Vagina (tissue), 2 donors: ENCODE measurements around the gene ESPL1. TPM values are rescaled to one million over a fixed set of nuclear protein-coding genes. Genes with fewer than 3 reads are reported as not detected.

Experiments used
- DNase-seq, 2 donors: peaks; one replicate each; pipeline ENCODE4 v3.0.0-alpha.2; 2017; ENCODE audit errors: extremely low spot score in 2 of 2
- H3K27ac ChIP-seq: fragments of 200-600 bp; sonication (generic); one replicate; pipeline ENCODE4 v1.5.1; 2019
- H3K27me3 ChIP-seq: fragments of 200-600 bp; sonication (generic); one replicate; pipeline ENCODE4 v1.5.1; 2019
- H3K36me3 ChIP-seq, 2 donors: fragments of 200-600 bp; sonication (generic); one replicate each; pipeline ENCODE4 v1.5.1; 2017 to 2019
- H3K4me1 ChIP-seq: fragments of 200-600 bp; sonication (generic); one replicate; pipeline ENCODE4 v1.5.1; 2019
- H3K4me3 ChIP-seq, 2 donors: fragments of 200-600 bp; sonication (generic); 1 replicate in 1 of 2; 2 replicates in 1 of 2; pipeline ENCODE4 v1.5.1; 2016 to 2019
- H3K9me3 ChIP-seq: fragments of 200-600 bp; sonication (generic); one replicate; pipeline ENCODE4 v1.5.1; 2019
- POLR2A ChIP-seq, 2 donors: fragments of 450-650 bp; IDR thresholded peaks; one replicate each; pipeline ENCODE4 v1.6.1; 2017; ENCODE audit warnings: antibody characterized with exemption in 2 of 2, mild to moderate bottlenecking in 2 of 2, moderate library complexity in 2 of 2
- POLR2AphosphoS5 ChIP-seq, 2 donors: sonication (generic); formaldehyde crosslinking; IDR thresholded peaks; one replicate each; pipeline ENCODE4 v1.9.0; 2017; ENCODE audit warnings: antibody characterized with exemption in 2 of 2, mild to moderate bottlenecking in 2 of 2, low read depth in 1 of 2; ENCODE audit not compliant: insufficient read depth in 1 of 2
- intact Hi-C: fragments of 100-400 bp; cut with DNase I; formaldehyde crosslinking; loops from one replicate; pipeline ENCODE4 v1.15.1; 2023
- total RNA-seq: library from RNA; depleted of rRNA; stranded (reverse); fragments of >200 nt; gene quantifications from one replicate; pipeline ENCODE4 v1.2.3, GENCODE V29; 2016
- TF ChIP-seq, protein P1 (sequence below), 3 experiments: fragments of 450-650 bp in 2 of 3; fragments of 200-600 bp in 1 of 3; sonication (generic) in 1 of 3; IDR thresholded peaks; one replicate each; pipeline ENCODE4 v1.5.1; 2017 to 2019; ENCODE audit warnings: antibody characterized with exemption in 3 of 3, mild to moderate bottlenecking in 2 of 3, moderate library complexity in 2 of 3

ESPL1 gene
- total RNA-seq, 1 donor from 2014 or later = 17.7 TPM

GRCh38 chr12:53299454-53300180 lies 31.5 kb downstream of the ESPL1 start, which contains the start of gene MYG1:
Gene MYG1 (plus strand): TSS chr12:53299695. CDS start chr12:53299738, 43 bp downstream.
- intact Hi-C loops = no loop called here
- Histone ChIP-seq H3K27me3 (no peaks in the 10 kb centered on the region), H3K9me3 (no peaks in the 10 kb centered on the region), H3K36me3 (peaks cover 0 to 32% of the 10 kb centered on the region in 2 donors), H3K4me3 (peak within 1 kb of the TSS; percentile 62 to 66), H3K27ac (peak within 1 kb of the TSS; percentile 65), H3K4me1 (peaks cover 52% of the 10 kb centered on the region)
- TF ChIP-seq, protein P1, sequence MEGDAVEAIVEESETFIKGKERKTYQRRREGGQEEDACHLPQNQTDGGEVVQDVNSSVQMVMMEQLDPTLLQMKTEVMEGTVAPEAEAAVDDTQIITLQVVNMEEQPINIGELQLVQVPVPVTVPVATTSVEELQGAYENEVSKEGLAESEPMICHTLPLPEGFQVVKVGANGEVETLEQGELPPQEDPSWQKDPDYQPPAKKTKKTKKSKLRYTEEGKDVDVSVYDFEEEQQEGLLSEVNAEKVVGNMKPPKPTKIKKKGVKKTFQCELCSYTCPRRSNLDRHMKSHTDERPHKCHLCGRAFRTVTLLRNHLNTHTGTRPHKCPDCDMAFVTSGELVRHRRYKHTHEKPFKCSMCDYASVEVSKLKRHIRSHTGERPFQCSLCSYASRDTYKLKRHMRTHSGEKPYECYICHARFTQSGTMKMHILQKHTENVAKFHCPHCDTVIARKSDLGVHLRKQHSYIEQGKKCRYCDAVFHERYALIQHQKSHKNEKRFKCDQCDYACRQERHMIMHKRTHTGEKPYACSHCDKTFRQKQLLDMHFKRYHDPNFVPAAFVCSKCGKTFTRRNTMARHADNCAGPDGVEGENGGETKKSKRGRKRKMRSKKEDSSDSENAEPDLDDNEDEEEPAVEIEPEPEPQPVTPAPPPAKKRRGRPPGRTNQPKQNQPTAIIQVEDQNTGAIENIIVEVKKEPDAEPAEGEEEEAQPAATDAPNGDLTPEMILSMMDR (IDR thresholded peaks at IDR 0.05) = peak in 1 of 3 experiments; percentile 1
- peak; percentile 66 to 81 for TF ChIP-seq POLR2AphosphoS5 (IDR thresholded peaks at IDR 0.05; ENCODE audit: insufficient read depth in 1 of 2, low read depth in 1 of 2)
- no peak for TF ChIP-seq POLR2A (IDR thresholded peaks at IDR 0.05)
- no peak for DNase-seq

DNA sequence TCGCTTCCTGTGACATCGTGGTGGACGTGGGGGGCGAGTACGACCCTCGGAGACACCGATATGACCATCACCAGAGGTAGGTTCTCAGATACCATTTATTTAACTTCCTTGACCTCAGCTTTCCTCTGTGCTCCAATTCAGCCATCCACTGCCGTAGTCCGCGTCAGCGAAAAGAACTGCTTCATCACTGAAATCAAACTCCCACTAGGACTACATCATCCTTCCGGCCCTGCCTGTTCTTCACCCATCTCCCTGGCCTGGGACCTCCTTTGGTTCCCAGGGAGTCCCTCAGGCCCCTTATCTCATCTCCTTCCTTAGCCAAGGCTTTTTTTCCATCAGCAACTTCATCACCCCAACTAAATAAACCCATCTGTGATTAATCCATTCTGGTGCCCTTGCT lies 32.1 kb downstream of the ESPL1 start:
- intact Hi-C loops = no loop called here
- peaks cover 47% of the 10 kb centered on the region for H3K4me1 ChIP-seq
- no peaks in the 10 kb centered on the region for H3K27me3 ChIP-seq
- peak overlapping the region; percentile 62 to 66 for H3K4me3 ChIP-seq
- peak overlapping the region; percentile 65 for H3K27ac ChIP-seq
- no peak for DNase-seq
- H3K9me3 ChIP-seq = no peaks in the 10 kb centered on the region
- TF ChIP-seq, protein P1 (IDR thresholded peaks at IDR 0.05) = no peak
- TF ChIP-seq POLR2AphosphoS5 (IDR thresholded peaks at IDR 0.05; ENCODE audit: insufficient read depth in 1 of 2, low read depth in 1 of 2) (no peak), POLR2A (IDR thresholded peaks at IDR 0.05) (no peak)
- H3K36me3 ChIP-seq = peaks cover 0 to 34% of the 10 kb centered on the region in 2 donors

DNA sequence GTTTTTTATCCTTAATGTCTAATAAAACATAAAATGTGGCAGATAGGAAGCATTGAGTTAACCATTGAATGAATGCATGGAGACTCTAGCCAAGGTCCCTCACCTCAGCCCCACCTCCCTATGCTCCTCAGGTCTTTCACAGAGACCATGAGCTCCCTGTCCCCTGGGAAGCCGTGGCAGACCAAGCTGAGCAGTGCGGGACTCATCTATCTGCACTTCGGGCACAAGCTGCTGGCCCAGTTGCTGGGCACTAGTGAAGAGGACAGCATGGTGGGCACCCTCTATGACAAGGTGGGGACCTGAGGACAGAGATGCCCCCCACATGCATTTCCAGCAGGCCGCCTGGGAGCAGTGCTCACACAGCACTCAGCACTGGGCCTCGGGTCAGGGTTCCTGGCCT lies 34.8 kb downstream of the ESPL1 start:
- Histone ChIP-seq H3K9me3 (no peaks in the 10 kb centered on the region), H3K36me3 (peaks cover 0 to 56% of the 10 kb centered on the region in 2 donors), H3K4me3 (no peak overlapping the region), H3K4me1 (peaks cover 28% of the 10 kb centered on the region), H3K27ac (no peak overlapping the region), H3K27me3 (no peaks in the 10 kb centered on the region)
- no peak for DNase-seq
- intact Hi-C loops = no loop called here
- no peak for TF ChIP-seq POLR2AphosphoS5 (IDR thresholded peaks at IDR 0.05; ENCODE audit: insufficient read depth in 1 of 2, low read depth in 1 of 2)
- TF ChIP-seq, protein P1 (IDR thresholded peaks at IDR 0.05) = no peak
- no peak for TF ChIP-seq POLR2A (IDR thresholded peaks at IDR 0.05)

GRCh38 chr12:53306826-53307225 lies 38.7 kb downstream of the ESPL1 start:
- no peaks in the 10 kb centered on the region for H3K9me3 ChIP-seq
- DNase-seq = no peak
- no peaks in the 10 kb centered on the region for H3K27me3 ChIP-seq
- no peak overlapping the region for H3K4me3 ChIP-seq
- H3K4me1 ChIP-seq = peaks cover 6% of the 10 kb centered on the region
- intact Hi-C loops = no loop called here
- H3K36me3 ChIP-seq = peaks cover 0 to 70% of the 10 kb centered on the region in 2 donors
- TF ChIP-seq POLR2A (IDR thresholded peaks at IDR 0.05) = no peak
- no peak for TF ChIP-seq POLR2AphosphoS5 (IDR thresholded peaks at IDR 0.05; ENCODE audit: insufficient read depth in 1 of 2, low read depth in 1 of 2)
- TF ChIP-seq, protein P1 (IDR thresholded peaks at IDR 0.05) = no peak
- H3K27ac ChIP-seq = no peak overlapping the region

- no peak overlapping the region for H3K4me3 ChIP-seq
- H3K9me3 ChIP-seq = no peaks in the 10 kb centered on the region
- H3K4me1 ChIP-seq = no peaks in the 10 kb centered on the region
- H3K36me3 ChIP-seq = peaks cover 0 to 58% of the 10 kb centered on the region in 2 donors
- no peaks in the 10 kb centered on the region for H3K27me3 ChIP-seq
- H3K27ac ChIP-seq = no peak overlapping the region
- intact Hi-C loops = loop anchor here (2.0 kb wide), 1 partner anchor 25 kb away; no protein-coding TSS in a partner anchor
- DNase-seq = no peak
- no peak for TF ChIP-seq POLR2AphosphoS5 (IDR thresholded peaks at IDR 0.05; ENCODE audit: insufficient read depth in 1 of 2, low read depth in 1 of 2)
- TF ChIP-seq, protein P1 (IDR thresholded peaks at IDR 0.05) = no peak
- no peak for TF ChIP-seq POLR2A (IDR thresholded peaks at IDR 0.05)
These were observed 40.2 kb downstream of the ESPL1 start for GRCh38 chr12:53308276-53308675.
